H1 (cell line): ENCODE measurements around the gene GALNT18. TPM values are rescaled to one million over a fixed set of nuclear protein-coding genes. Genes with fewer than 3 reads are reported as not detected.

ENCODE experiments used
- ASH2L ChIP-seq: fragments of 200-600, 300-600 bp; sonication (generic); IDR thresholded peaks from one replicate; pipeline ENCODE4 v1.7.1; 2017; ENCODE audit warnings: low read length
- CBX8 ChIP-seq: fragments of 300-800, 300-1000 bp; sonication (generic); IDR thresholded peaks from 2 replicates; pipeline ENCODE4 v1.7.1; 2016; ENCODE audit warnings: low read depth, low read length, borderline replicate concordance
- CTCF ChIP-seq, 3 experiments: IDR thresholded peaks; 1 replicate in 2 of 3; 2 replicates in 1 of 3; pipeline versions ENCODE4 v1.5.1 to v1.6.1; 2011; ENCODE audit warnings: low read length in 3 of 3, mild to moderate bottlenecking in 3 of 3, inconsistent platforms in 2 of 3, low read depth in 1 of 3, moderate library complexity in 1 of 3; ENCODE audit not compliant: insufficient read depth in 1 of 3; ENCODE audit errors: control extremely low read depth in 1 of 3
- EGR1 ChIP-seq: IDR thresholded peaks from 2 replicates; pipeline ENCODE4 v1.6.1; 2011; ENCODE audit warnings: low read depth, low read length, borderline replicate concordance
- GABPA ChIP-seq: IDR thresholded peaks from 2 replicates; pipeline ENCODE4 v1.6.1; 2011; ENCODE audit warnings: mild to moderate bottlenecking, low read length, moderate library complexity, borderline replicate concordance; ENCODE audit not compliant: insufficient read depth
- HDAC6 ChIP-seq: IDR thresholded peaks from one replicate; pipeline ENCODE4 v1.7.1; 2012; ENCODE audit warnings: low read depth, mild to moderate bottlenecking, inconsistent platforms, low read length, moderate library complexity
- RXRA ChIP-seq: IDR thresholded peaks from 2 replicates; pipeline ENCODE4 v1.6.1; 2011; ENCODE audit warnings: low read depth, mild to moderate bottlenecking, low read length, moderate library complexity; ENCODE audit not compliant: insufficient read depth
- TAF1 ChIP-seq: IDR thresholded peaks from 2 replicates; pipeline ENCODE4 v1.6.1; 2011; ENCODE audit warnings: mild to moderate bottlenecking, low read depth, low read length
- TEAD4 ChIP-seq: IDR thresholded peaks from 2 replicates; pipeline ENCODE4 v1.6.1; 2012; ENCODE audit warnings: low read depth, low read length, inconsistent platforms, mixed read lengths
- polyA plus RNA-seq, 7 experiments: library from polyadenylated mRNA; depleted of rRNA in 3 of 7; stranded (reverse) in 5 of 7; unstranded in 2 of 7; fragments of >200 nt in 5 of 7; fragments of 200-250 nt in 2 of 7; gene quantifications; 1 replicate in 5 of 7; 2 replicates in 1 of 7; 4 replicates in 1 of 7; pipeline versions ENCODE4 v1.2.1 to v1.2.3, GENCODE V29; 2011 to 2013; ENCODE audit warnings: missing spikeins in 2 of 7, mixed read lengths in 2 of 7
- total RNA-seq: library from RNA; stranded (reverse); fragmentation: NEBNext Ultra II Directional; extraction: Animal tissue kit (Norgen Biotek cat#: 25700); gene quantifications from 2 replicates; pipeline ENCODE4 v1.2.1, GENCODE V29; 2021

Gene GALNT18
- total and polyA plus RNA-seq, 2 of the 8 experiments (the other 6 are each of a cell fraction or from before 2014, with no cell fraction given) = 6.0 to 9.4 TPM

GRCh38 chr11:11400121-11400520 lies 221.7 kb downstream of the GALNT18 start (continued):
- TF ChIP-seq CTCF (IDR thresholded peaks at IDR 0.05; ENCODE audit: control extremely low read depth in 1 of 3, insufficient read depth in 1 of 3, low read depth in 1 of 3, low read length in 3 of 3) = no peak
- TF ChIP-seq EGR1 = no peak
- no peak for TF ChIP-seq ASH2L
- TF ChIP-seq RXRA = no peak
- TF ChIP-seq TEAD4 = no peak
- TF ChIP-seq TAF1 = no peak
- no peak for TF ChIP-seq CBX8
- TF ChIP-seq HDAC6 = no peak
- TF ChIP-seq GABPA = no peak
